Left lung (tissue), 10 donors: ENCODE data around the gene BCR. TPM values are rescaled to one million over a fixed set of nuclear protein-coding genes. Genes with fewer than 3 reads are reported as not detected.

Experiments
- ATAC-seq: fragments of 200-7000 bp; cut with Tn5 transposase; one replicate; pipeline ENCODE4 v1.9.1; 2020; ENCODE audit warnings: moderate library complexity
- DNase-seq, 4 donors: peaks; one replicate each; pipeline ENCODE4 v3.0.0-alpha.2; 2013 to 2020
- H3K27ac ChIP-seq, 2 donors: fragments of 200-600 bp; sonication (generic) in 1 of 2; one replicate each; pipeline versions ENCODE4 v1.5.0 to v1.8.0; 2020 to 2021
- H3K27me3 ChIP-seq, 2 donors: fragments of 200-600 bp; sonication (generic) in 1 of 2; one replicate each; pipeline versions ENCODE4 v1.5.0 to v1.8.0; 2020 to 2021
- H3K36me3 ChIP-seq, 2 donors: fragments of 200-600 bp; sonication (generic) in 1 of 2; one replicate each; pipeline versions ENCODE4 v1.5.0 to v1.8.0; 2020 to 2021
- H3K4me1 ChIP-seq, 2 donors: fragments of 200-600 bp; one replicate each; pipeline ENCODE4 v1.8.0; 2021
- H3K4me3 ChIP-seq, 2 donors: fragments of 200-600 bp; sonication (generic) in 1 of 2; one replicate each; pipeline versions ENCODE4 v1.5.0 to v1.8.0; 2020 to 2021; ENCODE audit warnings: mild to moderate bottlenecking in 1 of 2
- H3K9me3 ChIP-seq, 2 donors: fragments of 200-600 bp; sonication (generic) in 1 of 2; one replicate each; pipeline versions ENCODE4 v1.5.0 to v1.8.0; 2020 to 2021
- intact Hi-C, 2 donors: fragments of 100-400 bp; cut with DNase I; formaldehyde crosslinking; loops; one replicate each; pipeline versions ENCODE4 v1.11.2 to v1.14.2; 2022
- polyA plus RNA-seq, 6 donors: library from polyadenylated mRNA; unstranded; fragments of 120-200 nt; gene quantifications; one replicate each; pipeline ENCODE4 v1.2.1, GENCODE V29; 2013; ENCODE audit not compliant: insufficient read length in 6 of 6
- total RNA-seq, 2 donors: library from RNA; stranded (reverse); fragmentation: NEBNext Ultra II Directional; extraction: Animal tissue kit (Norgen Biotek cat#: 25700); gene quantifications; one replicate each; pipeline ENCODE4 v1.2.1, GENCODE V29; 2021
- TF ChIP-seq, protein P1 (sequence below), 2 donors: fragments of 200-600 bp; sonication (generic) in 1 of 2; IDR thresholded peaks; one replicate each; pipeline versions ENCODE4 v1.5.0 to v1.8.0; 2021; ENCODE audit warnings: antibody characterized with exemption in 2 of 2
- donor health status: DM: no; HTN: yes; CAD: no.
- donor health status: DM: no; HTN: no; CAD: no.

BCR gene
- total and polyA plus RNA-seq, 8 donors, result 41.1 to 70.4 (median 48.9) TPM

- intact Hi-C loops, result loop anchor here in 1 of 2 donors (5.0 kb wide), 1 partner anchor 107 kb away; no protein-coding TSS in a partner anchor
- no peaks in the 10 kb centered on the region for H3K27me3 ChIP-seq
- peaks cover 16 to 33% of the 10 kb centered on the region in 2 donors for H3K4me1 ChIP-seq
- TF ChIP-seq, protein P1, sequence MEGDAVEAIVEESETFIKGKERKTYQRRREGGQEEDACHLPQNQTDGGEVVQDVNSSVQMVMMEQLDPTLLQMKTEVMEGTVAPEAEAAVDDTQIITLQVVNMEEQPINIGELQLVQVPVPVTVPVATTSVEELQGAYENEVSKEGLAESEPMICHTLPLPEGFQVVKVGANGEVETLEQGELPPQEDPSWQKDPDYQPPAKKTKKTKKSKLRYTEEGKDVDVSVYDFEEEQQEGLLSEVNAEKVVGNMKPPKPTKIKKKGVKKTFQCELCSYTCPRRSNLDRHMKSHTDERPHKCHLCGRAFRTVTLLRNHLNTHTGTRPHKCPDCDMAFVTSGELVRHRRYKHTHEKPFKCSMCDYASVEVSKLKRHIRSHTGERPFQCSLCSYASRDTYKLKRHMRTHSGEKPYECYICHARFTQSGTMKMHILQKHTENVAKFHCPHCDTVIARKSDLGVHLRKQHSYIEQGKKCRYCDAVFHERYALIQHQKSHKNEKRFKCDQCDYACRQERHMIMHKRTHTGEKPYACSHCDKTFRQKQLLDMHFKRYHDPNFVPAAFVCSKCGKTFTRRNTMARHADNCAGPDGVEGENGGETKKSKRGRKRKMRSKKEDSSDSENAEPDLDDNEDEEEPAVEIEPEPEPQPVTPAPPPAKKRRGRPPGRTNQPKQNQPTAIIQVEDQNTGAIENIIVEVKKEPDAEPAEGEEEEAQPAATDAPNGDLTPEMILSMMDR (IDR thresholded peaks at IDR 0.05), result no peak
- DNase-seq (no peak), ATAC-seq (no peak)
- no peaks in the 10 kb centered on the region for H3K9me3 ChIP-seq
- H3K27ac ChIP-seq, result peak overlapping the region in 1 of 2 donors; percentile 75
- no peak overlapping the region for H3K4me3 ChIP-seq
- H3K36me3 ChIP-seq, result peaks cover 0 to 91% of the 10 kb centered on the region in 2 donors
Observed at GRCh38 chr22:23283591-23284503, 103.5 kb downstream of the BCR start.

- intact Hi-C loops, result loop anchor here in 1 of 2 donors (5.0 kb wide), 1 partner anchor 107 kb away; no protein-coding TSS in a partner anchor
- Histone ChIP-seq H3K9me3 (no peaks in the 10 kb centered on the region), H3K4me3 (no peak overlapping the region), H3K36me3 (peaks cover 0 to 91% of the 10 kb centered on the region in 2 donors), H3K27ac (no peak overlapping the region), H3K4me1 (peaks cover 11 to 26% of the 10 kb centered on the region in 2 donors), H3K27me3 (no peaks in the 10 kb centered on the region)
- ATAC-seq (no peak), DNase-seq (no peak)
- TF ChIP-seq, protein P1 (IDR thresholded peaks at IDR 0.05), result no peak
Observed at GRCh38 chr22:23284504-23285033, 104.3 kb downstream of the BCR start.

- TF ChIP-seq, protein P1 (IDR thresholded peaks at IDR 0.05), result no peak
- H3K27me3 ChIP-seq, result no peaks in the 10 kb centered on the region
- H3K27ac ChIP-seq, result no peak overlapping the region
- no peaks in the 10 kb centered on the region for H3K9me3 ChIP-seq
- peaks cover 0 to 91% of the 10 kb centered on the region in 2 donors for H3K36me3 ChIP-seq
- ATAC-seq, result no peak
- no peak overlapping the region for H3K4me3 ChIP-seq
- peaks cover 11 to 22% of the 10 kb centered on the region in 2 donors for H3K4me1 ChIP-seq
- no peak for DNase-seq
- intact Hi-C loops, result no loop called here
Observed at GRCh38 chr22:23285236-23285635, 104.9 kb downstream of the BCR start.

DNA sequence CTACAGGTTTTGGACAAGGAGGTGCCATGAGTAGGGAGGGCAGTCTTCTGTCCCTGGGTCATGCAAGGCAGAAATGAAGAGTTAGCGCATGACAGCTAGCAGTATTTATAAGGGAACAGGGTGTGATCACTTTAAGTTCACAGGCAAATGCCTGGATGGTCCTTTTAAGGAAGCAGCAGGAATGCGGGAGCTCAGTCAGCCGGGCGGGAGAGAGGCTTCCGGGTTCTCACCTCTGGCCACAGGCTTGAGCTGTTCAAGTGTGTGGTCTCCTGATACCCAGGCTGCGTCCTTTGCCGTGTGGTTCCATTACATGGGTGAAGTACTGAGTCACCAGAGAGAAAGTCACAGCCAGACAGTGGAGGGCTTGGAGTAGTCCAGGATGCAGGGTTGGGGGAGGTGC lies 105.4 kb downstream of the BCR start:
- H3K4me1 ChIP-seq, result peaks cover 11 to 20% of the 10 kb centered on the region in 2 donors
- DNase-seq (no peak), ATAC-seq (no peak)
- H3K4me3 ChIP-seq, result no peak overlapping the region
- TF ChIP-seq, protein P1 (IDR thresholded peaks at IDR 0.05), result no peak
- intact Hi-C loops, result no loop called here
- no peaks in the 10 kb centered on the region for H3K27me3 ChIP-seq
- H3K27ac ChIP-seq, result no peak overlapping the region
- peaks cover 0 to 91% of the 10 kb centered on the region in 2 donors for H3K36me3 ChIP-seq
- no peaks in the 10 kb centered on the region for H3K9me3 ChIP-seq

GRCh38 chr22:23286296-23286695 lies 106.0 kb downstream of the BCR start:
- DNase-seq (no peak), ATAC-seq (no peak)
- Histone ChIP-seq H3K4me3 (no peak overlapping the region), H3K9me3 (no peaks in the 10 kb centered on the region), H3K36me3 (peaks cover 0 to 93% of the 10 kb centered on the region in 2 donors), H3K27ac (no peak overlapping the region), H3K27me3 (no peaks in the 10 kb centered on the region), H3K4me1 (peaks cover 10 to 14% of the 10 kb centered on the region in 2 donors)
- intact Hi-C loops, result no loop called here
- TF ChIP-seq, protein P1 (IDR thresholded peaks at IDR 0.05), result no peak
